Activated CD4-positive, alpha-beta T cell treated with anti-CD3 and anti-CD28 coated beads, Interleukin-2, amount 50 U/mL, for 16 hours (primary cell): ENCODE results near the gene USP40.
"Not testable (repeated sequence)": the region's sequence is repeated elsewhere in the genome, so short reads cannot be mapped to it uniquely, and the experiment has no call there.

ENCODE experiments used
- DNase-seq: peaks from one replicate; pipeline ENCODE4 v3.0.0-alpha.2; 2020

USP40 gene, protein sequence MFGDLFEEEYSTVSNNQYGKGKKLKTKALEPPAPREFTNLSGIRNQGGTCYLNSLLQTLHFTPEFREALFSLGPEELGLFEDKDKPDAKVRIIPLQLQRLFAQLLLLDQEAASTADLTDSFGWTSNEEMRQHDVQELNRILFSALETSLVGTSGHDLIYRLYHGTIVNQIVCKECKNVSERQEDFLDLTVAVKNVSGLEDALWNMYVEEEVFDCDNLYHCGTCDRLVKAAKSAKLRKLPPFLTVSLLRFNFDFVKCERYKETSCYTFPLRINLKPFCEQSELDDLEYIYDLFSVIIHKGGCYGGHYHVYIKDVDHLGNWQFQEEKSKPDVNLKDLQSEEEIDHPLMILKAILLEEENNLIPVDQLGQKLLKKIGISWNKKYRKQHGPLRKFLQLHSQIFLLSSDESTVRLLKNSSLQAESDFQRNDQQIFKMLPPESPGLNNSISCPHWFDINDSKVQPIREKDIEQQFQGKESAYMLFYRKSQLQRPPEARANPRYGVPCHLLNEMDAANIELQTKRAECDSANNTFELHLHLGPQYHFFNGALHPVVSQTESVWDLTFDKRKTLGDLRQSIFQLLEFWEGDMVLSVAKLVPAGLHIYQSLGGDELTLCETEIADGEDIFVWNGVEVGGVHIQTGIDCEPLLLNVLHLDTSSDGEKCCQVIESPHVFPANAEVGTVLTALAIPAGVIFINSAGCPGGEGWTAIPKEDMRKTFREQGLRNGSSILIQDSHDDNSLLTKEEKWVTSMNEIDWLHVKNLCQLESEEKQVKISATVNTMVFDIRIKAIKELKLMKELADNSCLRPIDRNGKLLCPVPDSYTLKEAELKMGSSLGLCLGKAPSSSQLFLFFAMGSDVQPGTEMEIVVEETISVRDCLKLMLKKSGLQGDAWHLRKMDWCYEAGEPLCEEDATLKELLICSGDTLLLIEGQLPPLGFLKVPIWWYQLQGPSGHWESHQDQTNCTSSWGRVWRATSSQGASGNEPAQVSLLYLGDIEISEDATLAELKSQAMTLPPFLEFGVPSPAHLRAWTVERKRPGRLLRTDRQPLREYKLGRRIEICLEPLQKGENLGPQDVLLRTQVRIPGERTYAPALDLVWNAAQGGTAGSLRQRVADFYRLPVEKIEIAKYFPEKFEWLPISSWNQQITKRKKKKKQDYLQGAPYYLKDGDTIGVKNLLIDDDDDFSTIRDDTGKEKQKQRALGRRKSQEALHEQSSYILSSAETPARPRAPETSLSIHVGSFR

DNA sequence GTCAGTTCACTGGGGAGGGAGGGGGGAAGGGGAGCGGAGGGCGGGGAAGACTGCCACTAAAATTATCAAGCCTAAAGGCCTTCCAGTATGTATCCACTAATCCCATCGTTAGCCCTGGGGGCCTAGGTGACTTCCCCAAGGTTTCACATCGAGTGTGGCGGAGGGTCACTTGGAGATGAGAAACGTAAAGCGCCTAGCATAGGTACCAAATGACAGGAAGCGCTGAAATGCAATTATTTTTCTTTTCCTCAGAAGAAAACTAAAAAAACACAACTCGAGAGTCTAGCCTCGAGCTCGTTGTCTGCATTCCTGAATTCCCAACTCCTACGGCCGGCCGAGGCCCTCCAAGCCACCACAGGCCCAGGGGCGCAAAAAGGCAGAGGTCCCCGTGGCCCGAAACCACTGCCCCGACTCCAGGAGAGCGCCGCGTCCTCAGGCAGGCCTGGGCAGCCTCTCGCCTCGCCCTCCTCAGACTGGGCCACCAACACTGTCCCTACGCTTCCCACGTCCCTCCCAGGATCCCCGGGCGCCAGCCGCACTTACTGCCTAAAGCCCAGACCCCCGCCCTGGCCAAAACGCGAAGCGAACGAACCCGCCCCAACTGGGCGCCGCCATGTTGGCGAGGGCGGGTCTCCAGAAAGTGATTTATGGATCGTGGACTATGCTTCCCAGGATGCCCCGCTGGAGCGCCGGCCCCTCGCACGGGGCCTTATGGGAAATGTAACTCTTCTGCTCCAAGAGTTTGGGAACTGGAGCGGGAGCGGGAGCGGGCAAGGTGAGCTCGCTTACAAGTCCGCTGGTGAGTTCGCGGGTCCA is at the start of gene USP40:
USP40 (minus strand) TSS at position 642 of the 816 bp plus-strand sequence. CDS start 1,228 bp downstream, outside the sequence.
- peak; percentile 74 for DNase-seq

DNA sequence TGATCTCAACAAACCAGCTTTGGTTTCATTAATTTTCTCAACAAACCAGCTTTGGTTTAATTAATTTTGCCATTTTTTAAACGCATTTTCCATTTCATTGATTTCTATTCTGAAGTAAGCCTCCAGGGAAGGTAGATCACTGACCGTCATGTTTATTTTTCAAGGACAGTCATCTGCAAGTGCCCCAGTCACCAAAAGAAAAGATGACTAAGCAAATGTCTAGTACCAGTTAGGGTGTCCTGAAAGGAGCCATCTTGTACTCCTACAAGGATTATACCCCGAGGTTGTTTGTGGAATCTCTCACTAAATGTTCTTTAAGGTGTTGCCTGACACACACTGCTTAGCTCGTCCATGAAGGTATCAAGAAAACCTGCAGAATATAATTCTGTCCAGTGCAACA is 44.7 kb upstream of the USP40 start:
- no peak for DNase-seq

DNA sequence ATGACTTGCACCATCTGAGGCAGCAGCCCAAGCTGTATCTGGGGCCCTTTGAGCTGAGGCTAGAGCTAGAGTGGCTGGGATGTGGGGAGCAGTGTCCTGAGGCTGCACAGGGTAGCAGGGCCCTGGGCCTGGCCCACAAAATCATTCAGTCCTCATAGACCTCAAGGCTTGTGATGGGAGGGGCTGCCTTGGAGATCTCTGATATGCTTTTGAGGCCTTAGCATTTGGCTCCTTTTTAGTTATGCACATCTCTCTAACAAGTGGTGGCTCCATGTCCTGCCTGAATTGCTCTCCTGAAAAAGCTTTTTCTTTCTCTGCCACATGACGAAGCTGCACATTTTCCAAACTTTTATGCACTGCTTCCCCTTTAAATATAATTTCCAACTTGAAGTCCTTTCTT is 39.1 kb upstream of the USP40 start:
- DNase-seq = no peak

DNA sequence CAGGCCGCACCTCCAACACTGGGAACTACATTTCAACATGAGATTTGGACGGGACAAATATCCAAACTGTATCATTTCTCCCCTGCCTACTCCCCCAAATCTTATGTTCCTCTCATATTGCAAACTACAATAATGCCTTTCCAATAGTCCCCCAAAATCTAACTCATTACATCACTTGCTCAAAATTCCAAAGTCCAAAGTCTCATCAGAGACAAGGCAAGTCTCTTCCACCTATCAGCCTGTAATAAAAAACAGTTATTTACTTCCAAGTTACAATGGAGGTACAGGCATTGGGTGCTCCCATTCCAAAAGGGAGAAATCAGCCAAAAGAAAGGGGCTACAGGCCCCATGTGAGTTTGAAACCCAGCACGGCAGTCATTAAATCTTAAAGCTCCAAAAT is 38.2 kb upstream of the USP40 start:
- DNase-seq = no peak

DNA sequence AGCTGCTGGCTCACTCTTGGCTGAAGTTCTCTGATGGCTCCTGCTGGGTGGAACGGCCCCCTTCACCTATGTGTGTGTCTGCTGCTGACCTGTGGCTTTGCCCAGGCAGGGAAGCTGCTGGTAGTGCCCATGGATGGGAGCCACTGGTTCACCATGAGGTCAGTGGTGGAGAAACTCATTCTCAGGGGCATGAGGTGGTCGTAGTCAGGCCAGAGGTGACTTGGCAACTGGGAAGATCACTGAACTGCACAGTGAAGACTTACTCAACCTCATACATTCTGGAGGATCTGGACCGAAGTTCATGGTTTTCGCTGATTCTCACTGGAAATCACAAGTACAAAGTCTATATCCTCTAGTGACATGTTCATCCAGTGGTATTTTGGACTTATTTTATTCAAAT is 36.9 kb upstream of the USP40 start:
- no peak for DNase-seq

DNA sequence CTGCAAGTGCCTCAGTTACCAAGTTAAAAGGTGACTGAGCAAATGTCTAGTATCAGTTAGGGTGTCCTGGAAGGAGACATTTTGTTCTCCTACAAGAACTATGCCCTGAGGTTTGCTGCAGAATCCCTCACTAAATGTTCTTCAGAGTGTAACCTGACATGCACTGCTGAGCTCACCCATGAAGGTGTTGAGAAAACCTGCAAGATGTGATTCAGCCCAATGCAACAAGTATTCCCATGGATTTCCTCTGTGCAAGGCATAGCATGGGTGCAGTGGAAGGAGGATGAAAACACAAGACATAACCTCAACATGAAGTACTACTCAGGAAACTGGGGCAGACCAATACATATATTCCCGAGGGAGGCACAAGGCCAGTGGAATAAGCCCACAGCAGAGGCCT is 35.5 kb upstream of the USP40 start:
- no peak for DNase-seq

DNA sequence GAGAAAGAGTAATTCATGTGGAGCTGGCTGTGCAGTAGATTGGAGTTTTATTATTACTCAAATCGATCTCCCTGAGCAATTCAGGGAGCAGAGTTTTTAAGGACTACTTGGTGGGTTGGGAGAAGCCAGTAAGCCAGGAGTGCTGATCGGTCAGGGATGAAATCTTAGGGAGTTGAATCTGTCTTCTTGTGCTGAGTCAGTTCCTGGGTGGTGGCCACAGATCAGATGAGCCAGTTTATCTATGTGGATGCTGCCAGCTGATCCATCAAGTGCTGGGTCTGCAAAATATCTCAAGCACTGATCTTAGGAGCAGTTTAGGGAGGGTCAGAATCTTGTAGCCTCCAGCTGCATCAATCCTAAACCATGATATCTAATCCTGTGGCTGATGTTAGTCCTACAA is 33.8 kb upstream of the USP40 start:
- DNase-seq = no peak

DNA sequence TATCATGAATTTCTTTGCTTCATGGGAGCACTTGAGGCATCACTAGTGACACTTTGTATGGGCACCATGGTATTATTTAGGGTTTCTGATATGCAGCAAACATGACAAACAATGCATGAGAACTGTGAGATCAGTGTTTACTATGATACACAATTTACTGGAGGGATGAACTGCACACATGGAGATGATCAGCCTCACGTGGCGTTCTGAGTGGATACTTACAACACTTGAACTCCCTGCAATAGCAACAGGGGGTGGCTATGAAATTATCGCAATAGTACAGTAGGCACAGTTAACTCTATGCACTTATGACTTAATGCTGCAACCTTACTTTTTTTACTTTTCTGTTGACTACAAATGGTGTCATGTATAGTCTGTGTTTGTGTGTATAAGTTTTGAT is 32.4 kb upstream of the USP40 start:
- no peak for DNase-seq

DNA sequence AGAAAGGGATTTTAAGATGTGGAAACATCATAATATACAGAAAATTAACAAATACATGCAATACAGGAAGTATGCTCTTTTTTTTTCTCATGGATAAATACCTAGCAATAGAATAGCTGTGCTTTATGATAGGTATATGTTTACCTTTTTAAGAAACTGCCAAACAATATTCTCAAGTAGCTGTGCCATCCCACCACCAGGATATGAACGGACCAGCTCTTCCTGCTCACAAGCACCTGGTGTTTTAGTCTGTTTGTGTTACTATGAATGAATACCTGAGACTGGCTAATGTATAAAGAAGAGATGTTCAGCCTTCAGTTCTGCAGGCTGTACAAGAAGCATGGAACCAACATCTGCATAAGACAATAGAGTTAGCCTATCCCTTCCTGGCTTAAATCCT is 30.9 kb upstream of the USP40 start:
- DNase-seq = no peak

DNA sequence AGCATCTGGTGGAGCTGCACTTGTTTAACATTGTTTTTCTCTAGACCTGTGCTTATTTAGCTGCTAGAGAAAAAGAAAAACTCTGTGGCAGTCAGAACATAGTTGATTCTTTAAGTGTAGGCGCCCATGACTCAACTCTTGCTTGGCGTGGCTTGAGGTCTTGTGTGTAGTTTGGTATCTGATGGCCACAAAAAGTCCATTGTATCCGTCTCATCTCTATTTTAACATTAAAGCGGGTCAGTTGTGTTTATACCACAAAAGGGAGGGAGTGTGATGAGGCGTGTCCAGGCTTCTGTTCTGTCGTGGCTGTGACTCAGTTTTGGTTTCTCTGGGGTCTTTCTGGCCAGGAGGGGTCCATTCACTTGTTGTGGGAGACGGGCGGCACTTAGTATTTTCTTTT is 26.6 kb upstream of the USP40 start:
- no peak for DNase-seq

DNA sequence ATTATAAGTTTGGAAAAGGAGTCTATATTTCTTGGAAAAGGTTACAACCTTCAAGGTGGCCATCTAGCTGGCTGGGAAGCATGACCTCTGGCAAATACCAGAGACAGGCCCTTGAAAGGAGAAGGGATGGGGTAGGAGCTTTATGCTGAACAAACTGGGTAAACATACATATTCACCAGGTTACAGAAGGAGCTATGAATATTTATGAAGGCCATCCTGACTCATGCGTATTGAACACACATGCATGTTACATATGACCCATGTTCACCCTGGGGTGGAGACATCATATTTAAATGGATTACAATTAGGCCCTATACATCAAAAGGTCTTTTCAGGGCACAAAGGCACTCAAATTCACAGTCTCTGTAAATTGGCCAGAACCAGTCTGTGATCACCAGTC is 26.1 kb upstream of the USP40 start:
- not testable (repeated sequence) for DNase-seq

DNA sequence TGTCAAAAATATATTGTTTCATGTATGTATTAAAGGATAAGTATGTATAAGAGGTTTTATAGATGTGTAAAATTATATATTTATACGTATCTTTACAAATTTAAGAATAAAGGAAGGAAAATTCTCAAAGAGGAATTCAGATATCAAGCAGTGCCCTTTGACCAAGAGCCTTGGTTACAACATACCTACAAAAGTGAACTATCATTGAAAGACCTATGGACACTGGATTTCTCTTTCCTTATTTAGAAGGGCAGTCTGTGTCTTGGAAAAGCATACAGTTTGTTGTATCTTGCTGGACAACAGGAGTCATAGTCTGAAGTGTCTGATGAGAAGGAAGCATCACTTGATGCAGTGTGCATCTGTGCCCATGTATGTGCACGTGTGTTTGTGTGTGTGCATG is 21.8 kb upstream of the USP40 start:
- no peak for DNase-seq

DNA sequence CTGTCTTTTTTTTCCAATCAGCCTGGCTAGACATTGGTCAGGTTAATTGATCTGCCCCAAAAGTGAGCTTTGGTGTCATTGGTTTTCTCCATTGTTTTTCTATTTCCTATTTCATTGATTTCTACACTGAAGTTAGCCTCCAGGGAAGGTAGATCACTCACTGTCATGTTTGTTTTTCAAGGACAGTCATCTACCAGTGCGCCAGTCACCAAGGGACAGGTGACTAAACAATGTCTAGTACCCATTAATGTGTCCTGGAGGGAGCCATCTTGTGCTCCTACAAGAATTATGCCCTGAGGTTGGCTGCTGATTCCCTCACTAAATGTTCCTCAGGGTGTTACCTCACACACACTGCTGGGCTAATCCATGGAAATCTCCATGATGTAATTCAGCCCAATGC is 17.6 kb upstream of the USP40 start:
- no peak for DNase-seq

DNA sequence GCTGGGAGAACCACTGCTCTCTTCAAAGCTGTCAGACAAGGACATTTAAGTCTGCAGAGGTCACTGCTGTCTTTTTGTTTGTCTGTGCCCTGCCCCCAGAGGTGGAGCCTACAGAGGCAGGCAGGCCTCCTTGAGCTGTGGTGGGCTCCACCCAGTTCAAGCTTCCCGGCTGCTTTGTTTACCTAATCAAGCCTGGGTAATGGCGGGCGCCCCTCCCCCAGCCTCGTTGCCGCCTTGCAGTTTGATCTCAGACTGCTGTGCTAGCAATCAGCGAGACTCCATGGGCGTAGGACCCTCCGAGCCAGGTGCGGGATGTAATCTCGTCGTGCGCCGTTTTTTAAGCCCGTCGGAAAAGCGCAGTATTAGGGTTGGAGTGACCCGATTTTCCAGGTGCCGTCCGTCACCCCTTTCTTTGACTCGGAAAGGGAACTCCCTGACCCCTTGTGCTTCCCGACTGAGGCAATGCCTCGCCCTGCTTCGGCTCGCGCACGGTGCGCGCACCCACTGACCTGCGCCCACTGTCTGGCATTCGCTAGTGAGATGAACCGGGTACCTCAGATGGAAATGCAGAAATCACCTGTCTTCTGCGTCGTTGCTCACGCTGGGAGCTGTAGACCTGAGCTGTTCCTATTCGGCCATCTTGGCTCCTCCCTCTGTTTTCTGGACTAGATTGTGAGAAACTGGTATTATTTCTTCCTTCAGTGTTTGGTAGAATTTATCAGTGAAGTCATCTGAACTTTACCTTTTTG is 16.8 kb upstream of the USP40 start:
- not testable (repeated sequence) for DNase-seq

DNA sequence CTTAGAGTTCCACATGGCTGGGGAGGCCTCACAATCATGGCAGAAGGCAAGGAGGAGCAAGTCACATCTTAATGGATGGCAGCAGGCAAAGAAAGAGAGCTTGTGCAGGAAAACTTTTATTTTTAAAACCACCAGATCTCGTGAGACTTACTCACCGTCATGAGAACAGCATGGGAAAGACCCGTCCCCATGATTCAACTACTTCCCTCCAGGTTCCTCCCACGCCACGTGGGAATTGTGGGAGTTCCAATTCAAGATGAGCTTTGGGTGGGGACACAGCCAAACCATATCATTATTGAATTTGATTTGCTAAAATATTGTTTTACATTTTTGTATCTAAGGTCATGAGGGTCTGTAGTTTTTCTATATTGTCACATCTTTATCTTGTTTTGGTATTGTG is 10.8 kb upstream of the USP40 start:
- DNase-seq = not testable (repeated sequence)

DNA sequence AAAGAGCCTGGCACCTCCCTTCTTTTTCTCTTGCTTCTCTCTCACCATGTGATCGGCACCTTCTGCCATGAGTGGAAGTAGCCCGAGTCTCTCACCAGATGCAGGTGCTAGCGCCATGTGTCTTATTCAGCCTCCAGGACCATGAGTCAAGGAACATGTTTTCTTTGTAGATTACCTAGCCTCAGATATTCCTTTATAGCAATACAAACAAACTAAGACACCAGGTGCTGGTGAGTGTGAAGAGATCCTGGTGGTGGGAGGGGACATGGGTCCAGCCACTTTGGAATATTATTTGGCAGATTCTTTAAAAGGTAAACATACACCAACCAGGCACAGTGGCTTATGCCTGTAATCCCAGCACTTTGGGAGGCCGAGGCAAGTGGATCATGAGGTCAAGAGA is 5.9 kb upstream of the USP40 start:
- no peak for DNase-seq

DNA sequence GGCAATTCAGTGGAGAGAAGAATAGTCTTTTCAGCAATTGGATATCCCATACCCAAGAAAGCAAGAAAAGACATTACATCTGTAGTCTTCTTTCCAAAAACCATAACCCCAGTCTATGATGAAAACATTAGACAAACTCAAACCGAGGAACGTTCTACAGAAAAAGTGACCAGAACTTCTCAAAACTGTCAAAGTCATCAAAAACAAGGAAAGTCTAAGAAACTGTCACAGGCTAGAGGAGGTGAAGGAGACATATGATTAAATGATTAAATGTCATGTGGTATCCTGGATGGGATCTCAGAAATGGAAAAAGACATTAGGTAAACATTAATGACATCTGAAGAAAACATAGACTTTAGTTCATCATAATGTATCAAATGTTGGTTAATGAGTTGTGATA is 4.9 kb upstream of the USP40 start:
- DNase-seq = no peak

DNA sequence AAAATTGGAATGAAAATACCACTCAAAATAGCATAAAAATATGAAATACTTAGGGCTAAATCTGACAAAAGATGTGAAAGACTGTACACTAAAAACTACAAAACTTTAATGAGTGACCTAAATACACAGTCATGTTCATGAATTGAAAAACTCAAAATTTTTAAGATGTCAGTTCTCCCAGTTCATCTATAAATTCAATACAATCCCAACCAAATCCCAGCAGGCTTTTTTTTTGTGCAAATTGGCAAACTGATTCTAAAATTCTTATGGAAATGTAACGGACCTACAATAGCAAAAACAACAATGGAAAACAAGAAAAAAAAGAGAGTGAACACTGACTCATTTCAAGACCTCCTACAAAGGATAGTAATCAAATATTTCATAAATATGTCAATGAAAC is 4.4 kb upstream of the USP40 start:
- no peak for DNase-seq

DNA sequence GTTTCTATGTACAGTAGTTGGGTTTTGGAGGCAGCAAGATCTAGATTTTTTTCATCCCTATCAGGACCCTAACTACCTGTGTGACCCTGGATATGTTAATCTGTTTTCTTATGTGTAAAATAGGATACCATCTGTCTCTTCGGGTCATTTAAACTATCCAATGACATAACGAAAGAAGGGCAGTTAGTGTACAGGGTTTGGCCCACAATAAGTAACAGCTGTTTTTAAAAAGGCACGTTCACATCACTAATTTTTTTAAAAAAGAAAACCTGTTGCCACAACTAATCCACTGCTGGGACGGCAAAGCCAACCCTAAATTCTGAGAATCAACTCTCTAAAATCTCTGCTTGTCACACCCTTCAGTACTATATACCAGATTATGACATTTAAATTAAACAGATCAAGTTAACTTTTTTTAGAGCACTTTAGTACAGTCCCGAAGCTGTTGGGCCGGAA is 869 bp downstream of the USP40 start:
- DNase-seq = no peak

DNA sequence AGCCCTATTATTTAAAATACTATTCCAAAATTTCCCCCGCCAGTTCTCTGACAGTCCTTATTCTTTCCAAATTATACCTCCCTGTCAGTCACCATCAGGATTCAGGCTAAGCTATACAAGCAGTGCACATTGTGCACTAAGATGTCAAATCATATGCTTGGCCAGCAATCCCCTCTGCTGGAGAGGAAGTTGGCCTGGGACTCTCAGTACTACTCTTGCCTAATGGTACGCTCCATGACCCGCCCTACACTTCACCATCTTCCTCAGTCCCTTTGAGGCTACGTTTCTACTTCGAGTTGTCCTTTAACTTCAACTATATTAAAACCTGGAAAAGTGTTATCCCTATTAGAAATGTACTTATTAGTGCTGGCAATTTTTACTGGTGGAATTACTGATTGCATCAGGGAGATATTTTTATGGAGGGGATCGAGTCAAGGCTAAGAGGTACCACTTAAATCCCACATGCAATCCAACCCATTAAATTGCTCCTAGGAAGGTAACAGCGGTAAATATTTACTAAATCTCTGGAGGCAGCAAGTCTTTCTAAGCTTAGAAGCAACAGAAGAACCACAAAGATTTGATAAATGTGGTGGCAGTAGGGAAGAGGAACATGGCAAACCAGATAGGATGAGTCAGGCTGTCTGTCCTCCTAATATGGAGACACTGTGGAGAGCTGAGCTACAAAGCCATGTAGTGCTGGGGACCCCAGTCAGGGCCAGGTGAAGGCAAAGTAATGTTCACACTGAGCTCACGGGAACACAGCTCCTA is 2.7 kb downstream of the USP40 start:
- DNase-seq = no peak
